GM12891 (cell line): ENCODE measurements around the gene CHPT1.
"Not testable (repeated sequence)": the region's sequence is repeated elsewhere in the genome, so short reads cannot be mapped to it uniquely, and the experiment has no call there.

Experiments used
- DNase-seq: peaks from one replicate; pipeline ENCODE4 v3.0.0; 2011; ENCODE audit warnings: low spot score; ENCODE audit not compliant: insufficient read length
- FAIRE-seq: peaks from 2 replicates; lab custom pipeline; 2011; peaks lifted over from hg19 to GRCh38; lab: Jason Lieb, UNC
- PAX5 ChIP-seq: IDR thresholded peaks from 2 replicates; pipeline ENCODE4 v1.6.1; 2011; ENCODE audit warnings: low read length, moderate library complexity, mild to moderate bottlenecking; ENCODE audit not compliant: insufficient read depth, severe bottlenecking
- POLR2A ChIP-seq: IDR thresholded peaks from 2 replicates; pipeline ENCODE4 v1.6.1; 2011; ENCODE audit warnings: low read depth, low read length, control low read depth
- POLR2AphosphoS5 ChIP-seq: IDR thresholded peaks from 2 replicates; pipeline ENCODE4 v1.6.1; 2011; ENCODE audit warnings: low read depth, low read length, control low read depth
- POU2F2 ChIP-seq: IDR thresholded peaks from 2 replicates; pipeline ENCODE4 v1.6.1; 2011; ENCODE audit warnings: low read depth, mild to moderate bottlenecking, control low read depth, low read length, moderate library complexity
- SPI1 ChIP-seq: IDR thresholded peaks from 2 replicates; pipeline ENCODE4 v1.6.1; 2011; ENCODE audit warnings: low read depth, low read length, control low read depth
- TAF1 ChIP-seq: IDR thresholded peaks from 2 replicates; pipeline ENCODE4 v1.6.1; 2011; ENCODE audit warnings: low read depth, low read length, control low read depth

The CHPT1 gene

GRCh38 chr12:101680647-101681046, 16.8 kb upstream of the CHPT1 start:
- no peak for TF ChIP-seq POU2F2
- TF ChIP-seq POLR2AphosphoS5 = no peak
- TF ChIP-seq SPI1 = no peak
- no peak for TF ChIP-seq POLR2A
- TF ChIP-seq PAX5 = no peak
- no peak for TF ChIP-seq TAF1
- FAIRE-seq = no peak
- DNase-seq = no peak

DNA sequence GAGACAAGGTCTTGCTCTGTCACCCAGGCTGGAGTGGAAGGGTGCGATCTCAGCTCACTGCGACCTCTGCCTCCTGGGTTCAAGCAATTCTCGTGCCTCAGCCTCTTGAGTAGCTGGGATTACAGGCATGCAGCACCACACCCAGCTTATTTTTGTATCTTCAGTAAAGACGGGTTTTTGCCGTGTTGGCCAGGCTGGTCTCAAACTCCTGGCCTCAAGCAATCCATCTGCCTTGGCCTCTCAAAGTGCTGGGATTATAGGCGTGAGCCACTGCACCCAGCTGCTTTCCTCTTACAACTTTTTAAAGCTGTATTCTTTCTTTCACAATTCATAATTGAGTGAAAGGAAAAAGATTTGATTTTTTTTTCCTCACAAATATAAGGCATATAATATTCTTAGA, 15.8 kb upstream of the CHPT1 start:
- DNase-seq, FAIRE-seq: not testable (repeated sequence)

DNA sequence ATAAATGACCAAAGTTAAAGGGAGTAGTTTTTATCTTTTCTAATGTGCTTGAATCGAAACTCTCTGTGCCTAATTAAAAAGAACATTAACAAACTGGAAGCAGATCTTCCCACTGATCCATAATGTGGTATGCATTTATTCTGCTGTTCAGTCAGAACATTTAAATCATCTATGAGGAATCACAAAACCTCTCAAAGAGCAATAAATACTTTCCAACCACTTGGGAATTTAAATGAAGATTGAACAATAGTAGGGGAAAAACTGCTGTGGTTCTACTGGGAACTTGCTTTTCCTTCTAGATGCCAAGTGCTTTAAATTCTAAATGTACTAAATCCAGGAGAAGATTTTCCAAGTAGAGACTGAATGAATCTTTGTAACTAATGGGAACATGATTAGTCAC, 12.3 kb upstream of the CHPT1 start:
- FAIRE-seq (no peak), DNase-seq (no peak)
- TF ChIP-seq TAF1 = no peak
- no peak for TF ChIP-seq POLR2A
- TF ChIP-seq SPI1 = no peak
- no peak for TF ChIP-seq POU2F2
- TF ChIP-seq POLR2AphosphoS5 = no peak
- no peak for TF ChIP-seq PAX5

GRCh38 chr12:101686176-101686575, 11.3 kb upstream of the CHPT1 start:
- TF ChIP-seq PAX5 (no peak), SPI1 (no peak), POLR2AphosphoS5 (no peak), TAF1 (no peak), POLR2A (no peak), POU2F2 (no peak)
- no peak for FAIRE-seq
- no peak for DNase-seq

GRCh38 chr12:101690544-101691098, 6.8 kb upstream of the CHPT1 start:
- FAIRE-seq = no peak
- DNase-seq = no peak
- TF ChIP-seq POLR2AphosphoS5 (no peak), POLR2A (no peak), SPI1 (no peak), TAF1 (no peak), PAX5 (no peak)

- TF ChIP-seq POLR2A (no peak), SPI1 (no peak), TAF1 (no peak), PAX5 (no peak), POU2F2 (no peak), POLR2AphosphoS5 (no peak)
- DNase-seq (no peak), FAIRE-seq (no peak)
Observed at GRCh38 chr12:101691503-101692096, 5.8 kb upstream of the CHPT1 start.

GRCh38 chr12:101694297-101694848, 3.1 kb upstream of the CHPT1 start:
- DNase-seq (no peak), FAIRE-seq (no peak)
- TF ChIP-seq POU2F2 (no peak), POLR2A (no peak), TAF1 (no peak), PAX5 (no peak), POLR2AphosphoS5 (no peak), SPI1 (no peak)

DNA sequence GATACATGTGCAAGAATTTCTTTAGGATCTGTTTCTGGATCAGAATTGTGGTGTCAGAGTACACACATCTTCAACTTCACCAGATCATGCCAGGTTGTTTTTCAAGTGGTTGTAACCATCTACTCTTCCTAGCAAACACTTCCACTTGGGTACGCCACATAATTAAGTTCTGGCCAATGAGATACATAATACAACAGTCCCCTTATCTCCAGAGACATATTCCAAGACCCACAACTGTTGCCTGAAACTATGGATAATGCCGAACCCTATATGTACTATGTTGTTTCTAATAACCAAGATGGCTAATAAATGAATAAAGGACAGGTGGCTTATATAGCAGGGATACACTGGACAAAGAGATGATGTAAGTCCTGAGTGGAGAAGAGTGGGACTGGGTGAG, 2.5 kb upstream of the CHPT1 start:
- DNase-seq = no peak
- TF ChIP-seq POLR2AphosphoS5 = no peak
- TF ChIP-seq POU2F2 = no peak
- TF ChIP-seq TAF1 = no peak
- no peak for TF ChIP-seq POLR2A
- TF ChIP-seq PAX5 = no peak
- TF ChIP-seq SPI1 = no peak
- FAIRE-seq = no peak

DNA sequence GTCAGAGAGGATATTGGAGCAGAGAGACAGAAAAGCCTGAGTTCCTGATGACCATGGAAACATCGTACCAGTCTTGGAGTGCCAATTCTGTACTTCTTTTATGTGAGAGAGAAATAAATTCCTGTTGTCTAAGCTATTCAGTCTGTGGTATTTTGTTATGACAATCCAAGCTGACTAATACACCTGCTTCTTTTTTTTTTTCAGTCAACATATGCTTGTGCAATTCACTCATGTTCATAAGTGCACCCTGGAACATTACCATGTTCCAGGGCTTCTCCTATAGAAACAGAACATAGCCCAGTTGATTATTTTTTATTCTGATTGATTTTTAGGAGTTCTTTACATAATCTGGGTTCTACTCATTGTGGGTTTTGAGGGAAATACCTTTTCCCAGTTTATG, 1.7 kb upstream of the CHPT1 start:
- FAIRE-seq = no peak
- DNase-seq = no peak
- TF ChIP-seq TAF1 = no peak

DNA sequence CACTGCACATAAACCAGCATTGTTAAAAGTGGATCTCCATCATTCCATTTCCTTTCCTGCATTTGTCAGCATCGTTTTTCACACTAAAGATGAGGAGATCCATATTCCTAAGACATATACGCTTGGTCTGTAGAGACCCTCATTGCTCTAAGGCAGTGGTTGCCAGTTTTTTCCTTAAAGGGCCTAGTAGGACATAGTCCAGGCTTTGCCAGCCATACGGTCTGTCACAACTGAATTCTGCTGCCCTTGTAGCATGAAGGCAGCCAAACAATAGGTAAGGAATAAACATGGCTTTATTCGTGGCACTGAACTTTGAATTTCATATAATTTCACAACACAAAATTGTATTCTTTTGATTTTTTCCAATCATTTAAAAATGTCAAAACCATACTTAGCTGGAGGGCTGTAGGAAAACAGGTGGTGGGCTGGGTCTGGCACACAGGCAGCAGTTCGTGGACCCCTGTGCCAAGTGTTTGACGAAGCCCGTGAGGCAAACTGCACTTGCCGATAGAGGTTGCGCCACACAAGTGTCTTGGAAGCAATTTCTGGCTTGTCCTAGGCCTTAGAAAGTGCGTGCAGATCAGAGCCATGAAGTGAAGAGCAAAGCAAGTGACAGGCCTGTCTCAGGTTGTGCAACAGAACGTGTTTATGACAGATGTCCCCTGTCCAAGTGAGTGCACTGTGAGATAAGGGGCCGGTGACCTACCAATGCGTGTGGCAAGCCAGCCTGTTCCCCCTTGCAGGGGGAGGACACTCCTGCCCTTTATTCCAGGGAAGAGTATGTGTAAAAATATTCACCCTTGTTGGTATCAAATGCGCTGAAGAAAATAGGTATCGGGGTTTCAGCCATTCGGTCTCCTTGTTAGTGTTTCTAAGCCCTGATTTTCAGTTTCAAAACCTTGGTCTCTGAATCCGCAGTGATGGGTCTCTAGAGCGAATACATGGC, 916 bp upstream of the CHPT1 start:
- DNase-seq = peak; percentile 25
- TF ChIP-seq POLR2AphosphoS5 (no peak), SPI1 (no peak), TAF1 (no peak), PAX5 (no peak), POLR2A (no peak), POU2F2 (no peak)
- peak; percentile 64 for FAIRE-seq
